SU-DHL-6 (cell line): ENCODE measurements around the gene CFAP65.

Experiments used
- EZH2phosphoT487 ChIP-seq: fragments of 200-600 bp; sonication (generic), shearing (Covaris generic); conservative IDR thresholded peaks from 2 replicates; pipeline ENCODE4 v1.6.1; 2018; ENCODE audit warnings: mild to moderate bottlenecking, antibody characterized with exemption, low read length, moderate library complexity, mixed read lengths
- TF ChIP-seq, protein P1 (sequence below): fragments of 200-600 bp; sonication (generic); IDR thresholded peaks from one replicate; pipeline ENCODE4 v1.5.1; 2017; ENCODE audit warnings: antibody characterized with exemption, mild to moderate bottlenecking, low read length, moderate library complexity; ENCODE audit not compliant: insufficient read depth, poor library complexity, severe bottlenecking

DNA sequence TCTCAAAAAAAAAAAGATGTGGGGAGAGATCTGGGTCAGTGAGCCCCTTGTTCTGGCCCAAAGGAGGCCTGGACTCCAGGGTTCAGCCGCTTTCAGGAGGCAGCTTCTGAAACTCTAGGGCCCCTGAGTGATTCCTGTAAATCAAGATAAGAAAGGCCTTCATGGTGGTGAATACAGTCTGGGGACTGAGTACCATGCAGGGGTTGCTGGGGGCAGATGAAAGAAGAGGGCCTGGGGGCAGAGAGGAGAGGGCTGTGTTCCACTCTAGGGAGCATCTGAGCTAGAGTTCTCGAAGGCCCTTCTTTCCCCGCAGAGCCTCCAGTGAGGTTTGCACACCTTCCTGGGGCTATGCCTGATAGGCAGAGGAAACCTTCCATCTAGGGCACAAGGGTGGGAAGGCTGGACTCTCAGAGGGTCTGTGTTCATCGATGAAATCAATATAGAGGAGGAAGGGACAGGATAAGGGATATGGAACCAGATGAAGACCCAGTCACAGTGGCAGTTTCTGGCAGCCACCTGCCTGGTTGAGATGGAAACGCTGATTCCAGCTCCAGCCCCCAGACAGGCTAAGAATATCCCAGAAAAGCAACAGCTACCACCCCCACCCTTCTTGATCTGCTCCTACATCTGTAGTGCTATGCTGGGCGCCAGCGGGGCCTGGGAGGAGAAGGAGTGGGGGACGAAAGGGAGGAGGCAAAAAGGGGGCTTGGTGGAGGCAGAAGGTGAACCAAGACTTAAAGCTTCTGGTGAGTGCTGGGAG lies 86.6 kb downstream of the CFAP65 start:
- TF ChIP-seq, protein P1, sequence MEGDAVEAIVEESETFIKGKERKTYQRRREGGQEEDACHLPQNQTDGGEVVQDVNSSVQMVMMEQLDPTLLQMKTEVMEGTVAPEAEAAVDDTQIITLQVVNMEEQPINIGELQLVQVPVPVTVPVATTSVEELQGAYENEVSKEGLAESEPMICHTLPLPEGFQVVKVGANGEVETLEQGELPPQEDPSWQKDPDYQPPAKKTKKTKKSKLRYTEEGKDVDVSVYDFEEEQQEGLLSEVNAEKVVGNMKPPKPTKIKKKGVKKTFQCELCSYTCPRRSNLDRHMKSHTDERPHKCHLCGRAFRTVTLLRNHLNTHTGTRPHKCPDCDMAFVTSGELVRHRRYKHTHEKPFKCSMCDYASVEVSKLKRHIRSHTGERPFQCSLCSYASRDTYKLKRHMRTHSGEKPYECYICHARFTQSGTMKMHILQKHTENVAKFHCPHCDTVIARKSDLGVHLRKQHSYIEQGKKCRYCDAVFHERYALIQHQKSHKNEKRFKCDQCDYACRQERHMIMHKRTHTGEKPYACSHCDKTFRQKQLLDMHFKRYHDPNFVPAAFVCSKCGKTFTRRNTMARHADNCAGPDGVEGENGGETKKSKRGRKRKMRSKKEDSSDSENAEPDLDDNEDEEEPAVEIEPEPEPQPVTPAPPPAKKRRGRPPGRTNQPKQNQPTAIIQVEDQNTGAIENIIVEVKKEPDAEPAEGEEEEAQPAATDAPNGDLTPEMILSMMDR: no peak
- no peak for TF ChIP-seq EZH2phosphoT487
